ENCODE results near the gene FAM187B.

DNA sequence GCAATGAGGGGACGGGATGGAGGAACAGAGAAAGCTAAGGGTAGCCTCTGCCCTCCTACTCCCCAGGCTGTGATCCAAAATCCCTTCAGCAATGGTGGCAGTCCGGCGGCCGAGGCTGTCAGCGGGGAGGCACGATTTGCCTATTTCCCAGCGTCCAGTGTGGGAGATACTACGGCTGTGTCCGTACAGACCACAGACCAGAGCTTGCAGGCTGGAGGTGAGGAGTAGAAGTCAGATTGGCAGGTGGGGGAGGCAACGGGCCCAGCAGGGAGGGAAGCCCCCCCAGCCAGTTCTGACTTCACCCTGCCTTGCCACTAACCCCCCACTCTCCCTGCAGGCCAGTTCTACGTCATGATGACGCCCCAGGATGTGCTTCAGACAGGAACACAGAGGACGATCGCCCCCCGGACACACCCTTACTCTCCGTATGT lies 41.9 kb upstream of the FAM187B start:
- no peak for TF ChIP-seq CTBP1 (IDR thresholded peaks at IDR 0.05; ENCODE audit: borderline replicate concordance)
- TF ChIP-seq SUZ12 (IDR thresholded peaks at IDR 0.05): no peak
- no peak for TF ChIP-seq LEF1 (IDR thresholded peaks at IDR 0.05; ENCODE audit: borderline replicate concordance)
- no peak for TF ChIP-seq FOXK2 (IDR thresholded peaks at IDR 0.05)
- no peak for TF ChIP-seq SP1 (IDR thresholded peaks at IDR 0.05)
- no peak for TF ChIP-seq ARNT (IDR thresholded peaks at IDR 0.05)
- TF ChIP-seq FOXA1 (IDR thresholded peaks at IDR 0.05): no peak
- TF ChIP-seq BHLHE40 (IDR thresholded peaks at IDR 0.05; ENCODE audit: borderline replicate concordance): no peak

Measured in HEK293T (cell line).